ENCODE results near the gene PTBP3.
A peak's percentile ranks its signal among the peaks of the same experiment; 100 is the strongest.

The PTBP3 gene

DNA sequence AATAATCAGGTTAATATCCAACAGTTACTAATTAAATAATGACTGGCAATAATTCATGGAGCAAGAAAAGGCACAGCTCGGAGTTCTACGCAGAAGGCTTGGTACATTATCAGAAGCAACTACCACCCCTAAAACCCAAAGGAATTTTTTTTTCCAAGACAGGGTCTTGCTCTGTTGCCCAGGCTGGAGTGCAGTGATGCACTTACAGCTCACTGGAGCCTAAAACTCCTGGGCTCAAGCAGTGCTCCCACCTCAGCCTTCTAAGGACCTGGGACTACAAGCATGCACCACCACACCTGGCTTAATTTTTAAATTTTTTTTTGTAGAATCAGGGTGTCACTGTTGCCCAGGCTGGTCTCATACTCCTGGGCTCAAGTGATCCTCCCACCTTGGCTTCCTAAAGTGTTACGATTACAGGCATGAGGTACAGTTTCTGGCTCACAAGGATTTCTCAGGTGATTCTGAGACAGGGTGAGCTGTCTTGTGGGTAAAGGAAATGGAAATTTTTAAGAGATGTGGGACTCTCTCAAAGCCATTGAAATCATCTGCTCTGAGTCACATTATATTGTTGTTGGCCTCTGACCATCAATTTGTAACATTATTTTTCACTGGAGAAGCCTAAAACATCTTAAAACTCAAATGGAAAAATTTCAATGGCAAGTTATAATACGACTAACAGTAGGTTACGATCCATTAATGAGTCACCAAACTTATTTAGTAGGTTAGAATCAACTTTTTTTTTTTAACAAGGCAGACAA is 26.8 kb upstream of the PTBP3 start:
- no peak for DNase-seq

DNA sequence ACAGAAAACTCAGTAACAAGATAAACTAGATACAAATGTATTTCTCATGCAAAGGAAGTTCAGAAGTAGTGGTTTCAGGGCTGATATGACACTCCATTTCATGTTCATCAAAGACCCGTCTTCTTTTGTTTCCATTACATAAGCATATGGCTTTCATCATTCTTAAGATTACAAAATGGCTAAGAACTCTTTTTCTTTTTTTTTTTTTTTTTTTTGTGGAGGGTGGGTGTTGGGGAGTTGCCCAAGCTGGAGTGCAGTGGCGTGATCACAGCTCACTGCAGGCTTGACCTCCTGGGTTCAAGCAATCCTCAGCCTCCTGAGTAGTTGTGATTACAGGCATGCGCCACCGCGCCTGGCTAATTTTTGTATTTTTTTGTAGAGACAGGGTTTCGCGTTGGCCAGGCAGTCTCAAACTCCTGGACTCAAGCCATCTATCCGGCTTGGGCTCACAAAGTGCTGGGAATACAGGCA is 22.0 kb upstream of the PTBP3 start:
- no peak for DNase-seq

DNA sequence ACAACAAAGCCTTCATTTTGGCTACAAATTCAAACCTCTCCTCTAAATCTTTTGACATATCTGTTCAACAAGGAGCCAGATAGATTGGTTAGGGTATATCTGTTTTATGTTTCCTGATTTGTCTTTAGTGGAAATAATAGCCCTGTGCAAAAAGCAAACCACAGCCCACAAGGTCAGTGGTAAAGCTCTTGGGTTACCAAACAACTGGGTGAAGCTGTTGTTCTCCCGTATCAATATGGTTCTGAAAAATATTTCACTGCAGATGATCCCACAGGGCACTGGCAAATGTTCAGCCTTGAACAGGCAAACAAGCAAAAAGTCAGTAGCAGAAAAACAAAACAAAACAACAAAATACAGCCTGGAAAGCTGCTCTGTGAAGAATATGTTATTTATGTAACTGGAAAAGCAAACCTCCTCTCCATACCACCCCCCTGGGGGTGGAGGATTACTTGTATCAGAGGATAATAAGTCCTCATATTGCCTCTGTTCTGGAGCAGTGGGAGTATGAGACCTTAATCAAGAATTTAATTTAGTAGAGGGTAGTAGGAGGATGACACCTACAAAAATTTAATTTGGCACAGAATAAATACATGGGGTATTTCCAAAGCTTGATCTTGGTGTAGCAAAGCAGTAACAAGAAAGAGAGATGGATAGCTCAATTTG is 20.8 kb upstream of the PTBP3 start:
- no peak for DNase-seq

DNA sequence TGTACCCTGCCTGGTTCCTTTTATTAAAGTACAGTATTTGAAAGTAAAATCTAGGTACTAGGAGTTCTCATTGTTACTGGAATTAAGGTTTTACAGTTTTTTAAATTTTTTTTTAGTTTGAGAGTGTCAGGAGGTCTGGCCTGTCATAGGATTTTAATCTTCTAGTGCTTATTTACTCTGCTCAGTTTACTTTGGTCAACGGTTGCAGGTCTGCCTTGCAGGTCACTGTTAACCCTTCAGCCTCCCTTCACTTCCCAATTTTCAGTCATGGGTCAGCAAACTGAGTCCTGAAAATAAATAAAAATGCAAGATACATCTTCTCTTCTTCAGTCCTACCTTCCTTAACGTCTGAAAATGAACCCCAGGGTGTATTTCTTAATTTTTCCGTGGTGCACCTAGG is 18.8 kb upstream of the PTBP3 start:
- DNase-seq: no peak

DNA sequence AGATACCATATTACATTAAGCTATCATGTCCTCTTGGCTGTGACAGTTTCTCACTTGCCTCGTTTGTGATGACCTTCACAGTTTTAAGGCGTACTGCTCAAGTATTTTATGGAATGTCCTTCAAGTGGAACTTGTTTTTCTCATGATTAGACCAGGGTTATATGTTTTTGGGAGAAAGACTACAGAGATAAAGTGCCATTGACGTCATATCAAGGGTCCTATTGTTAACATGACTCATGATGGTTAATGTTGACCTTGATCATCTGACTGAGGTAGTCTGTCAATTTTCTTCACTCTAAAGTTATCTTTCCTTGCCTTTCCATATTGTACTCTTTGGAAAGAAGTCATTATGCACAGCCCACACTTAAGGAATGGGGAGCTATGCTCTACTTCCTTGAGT is 17.8 kb upstream of the PTBP3 start:
- no peak for DNase-seq

DNA sequence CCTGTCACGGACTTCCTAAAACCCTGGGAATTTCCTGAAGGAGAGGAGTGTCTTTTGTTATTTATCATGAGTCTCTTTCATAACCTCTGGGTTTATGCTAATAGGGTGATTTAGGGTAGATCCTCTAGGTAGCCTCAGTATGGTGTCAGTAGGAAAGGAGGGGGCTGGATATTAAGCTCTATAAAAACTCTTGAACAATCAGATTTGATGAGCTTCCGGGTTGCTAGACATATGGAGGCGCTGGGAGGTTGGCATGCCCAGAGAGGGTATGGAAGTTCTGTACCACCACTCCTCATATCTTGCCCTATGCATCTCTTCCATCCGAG is 15.6 kb upstream of the PTBP3 start:
- DNase-seq: no peak

DNA sequence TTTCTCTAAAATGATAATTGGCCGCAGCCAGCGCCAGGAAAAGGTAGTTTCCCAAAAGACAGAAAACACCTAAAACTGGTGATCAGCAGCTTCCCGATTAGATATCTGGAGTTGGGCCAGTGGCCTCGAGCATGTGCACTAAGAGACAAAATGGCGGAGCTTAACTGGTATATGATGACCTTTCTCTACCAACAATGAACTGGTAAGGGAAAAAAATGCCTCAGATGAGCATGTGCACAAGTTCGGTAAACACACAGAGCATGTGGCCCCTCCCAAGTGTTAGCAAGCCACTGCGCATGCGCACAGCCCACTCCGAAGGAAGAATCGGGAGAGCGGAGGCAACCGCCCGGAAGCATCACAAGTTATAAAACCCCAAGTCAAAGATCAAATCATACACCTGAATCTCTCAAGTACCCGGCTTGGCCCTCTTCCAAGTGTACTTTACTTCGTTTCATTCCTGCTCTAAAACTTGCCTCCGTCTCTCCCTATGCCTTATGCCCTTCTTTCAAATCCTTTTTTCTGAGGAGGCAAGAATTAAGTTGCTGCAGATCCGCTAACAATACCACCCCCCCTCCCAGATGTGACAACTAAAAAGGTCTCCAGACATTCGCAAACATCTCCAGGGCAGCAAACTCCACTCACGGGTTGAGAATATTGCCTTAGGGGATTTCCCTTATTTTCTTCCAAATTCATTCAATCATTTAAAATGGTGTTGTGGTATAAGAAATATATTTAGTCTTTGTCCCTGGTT is 15.0 kb upstream of the PTBP3 start:
- DNase-seq: peak; percentile 59

DNA sequence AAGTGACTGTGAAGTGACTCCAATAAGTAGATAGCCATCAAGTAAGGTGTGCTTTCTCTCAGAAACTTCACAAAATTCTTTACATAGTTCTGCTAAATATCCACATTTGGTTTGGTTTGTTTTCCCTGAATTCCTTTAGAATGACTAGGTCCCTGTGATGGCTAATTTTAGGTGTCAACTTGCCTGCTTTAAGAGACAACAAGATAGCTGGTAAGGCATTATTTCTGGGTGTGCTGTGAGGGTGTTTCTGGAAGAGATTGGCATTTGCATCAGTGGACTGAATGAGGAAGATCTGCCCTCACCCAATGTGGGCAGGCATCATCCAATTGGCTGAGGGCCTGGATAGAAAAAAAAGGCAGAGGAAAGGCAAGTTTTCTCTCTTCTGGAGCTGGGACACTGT is 8.3 kb upstream of the PTBP3 start:
- no peak for DNase-seq

DNA sequence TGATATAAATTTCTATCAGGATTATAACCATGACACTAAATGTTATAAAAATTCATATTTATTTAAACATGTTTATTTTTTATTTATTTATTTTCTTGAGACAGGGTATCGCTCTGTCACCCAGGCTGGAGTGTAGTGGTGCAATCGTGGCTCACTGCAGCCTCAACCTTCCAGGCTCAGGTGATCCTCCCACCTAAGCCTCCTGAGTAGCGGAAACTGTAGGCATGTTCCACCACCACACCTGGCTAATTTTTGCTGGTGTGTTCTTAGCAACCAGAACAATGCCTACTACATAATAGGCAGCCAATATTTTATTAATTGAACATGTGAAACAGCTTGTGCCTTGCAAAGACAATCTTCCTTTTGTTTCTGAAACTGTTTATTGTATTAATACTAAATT is 6.5 kb upstream of the PTBP3 start:
- DNase-seq: no peak

DNA sequence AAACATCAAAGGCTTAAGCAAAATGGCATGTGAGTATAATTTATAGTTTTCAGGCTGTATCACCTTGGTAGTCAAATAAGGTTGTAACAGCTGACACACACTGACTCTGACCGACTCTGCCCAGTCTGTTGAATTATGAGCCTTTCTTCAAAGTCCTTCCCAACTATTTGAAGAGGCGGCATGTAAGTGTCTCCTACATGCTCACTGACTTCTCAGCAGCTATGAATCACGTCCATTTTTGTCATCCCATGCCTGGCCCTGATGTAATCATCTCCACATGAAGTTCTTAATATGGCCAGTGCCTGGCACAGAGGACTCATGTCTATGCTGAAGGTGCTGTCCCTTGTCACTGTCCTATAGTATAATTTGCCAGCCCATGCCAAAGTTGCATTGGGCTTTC is 5.1 kb upstream of the PTBP3 start:
- no peak for DNase-seq

DNA sequence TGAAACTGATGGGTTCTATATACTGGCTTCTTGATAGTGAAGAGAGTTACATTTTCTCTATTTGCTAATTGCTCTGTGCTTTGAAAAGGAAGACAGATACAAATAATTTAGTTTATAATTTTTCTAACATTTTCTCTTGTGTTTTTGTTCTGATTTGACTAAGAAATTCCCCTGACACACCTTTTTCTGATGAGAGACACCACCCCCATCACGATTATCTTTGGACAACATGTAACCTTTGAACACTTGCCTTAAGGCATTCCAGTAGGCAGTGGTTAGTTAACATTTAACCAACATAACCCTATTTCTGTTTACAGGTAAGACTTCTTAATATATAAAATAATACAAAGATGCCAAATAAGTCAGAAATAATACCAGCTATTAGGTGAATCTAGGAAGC is 4.1 kb upstream of the PTBP3 start:
- no peak for DNase-seq

DNA sequence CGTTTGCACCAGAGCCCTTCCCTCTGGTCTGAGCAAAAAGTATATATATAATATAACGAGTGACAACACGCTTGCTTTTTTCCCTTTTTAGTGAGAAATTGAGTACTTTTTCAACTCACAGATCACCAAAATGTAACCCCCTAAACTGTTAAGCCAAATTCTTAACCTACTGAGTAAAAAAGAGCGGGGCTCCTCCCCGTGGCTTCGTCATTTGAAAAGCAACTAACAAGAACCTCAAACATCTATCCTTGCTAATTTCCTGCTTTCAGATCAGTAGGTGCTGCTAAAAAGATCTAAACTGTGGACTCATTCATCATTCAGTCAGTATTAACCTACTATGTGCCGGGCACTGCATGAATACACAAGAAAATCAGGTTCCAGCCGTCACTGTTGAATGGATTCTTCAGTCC is 1.0 kb upstream of the PTBP3 start:
- peak; percentile 13 for DNase-seq

DNA sequence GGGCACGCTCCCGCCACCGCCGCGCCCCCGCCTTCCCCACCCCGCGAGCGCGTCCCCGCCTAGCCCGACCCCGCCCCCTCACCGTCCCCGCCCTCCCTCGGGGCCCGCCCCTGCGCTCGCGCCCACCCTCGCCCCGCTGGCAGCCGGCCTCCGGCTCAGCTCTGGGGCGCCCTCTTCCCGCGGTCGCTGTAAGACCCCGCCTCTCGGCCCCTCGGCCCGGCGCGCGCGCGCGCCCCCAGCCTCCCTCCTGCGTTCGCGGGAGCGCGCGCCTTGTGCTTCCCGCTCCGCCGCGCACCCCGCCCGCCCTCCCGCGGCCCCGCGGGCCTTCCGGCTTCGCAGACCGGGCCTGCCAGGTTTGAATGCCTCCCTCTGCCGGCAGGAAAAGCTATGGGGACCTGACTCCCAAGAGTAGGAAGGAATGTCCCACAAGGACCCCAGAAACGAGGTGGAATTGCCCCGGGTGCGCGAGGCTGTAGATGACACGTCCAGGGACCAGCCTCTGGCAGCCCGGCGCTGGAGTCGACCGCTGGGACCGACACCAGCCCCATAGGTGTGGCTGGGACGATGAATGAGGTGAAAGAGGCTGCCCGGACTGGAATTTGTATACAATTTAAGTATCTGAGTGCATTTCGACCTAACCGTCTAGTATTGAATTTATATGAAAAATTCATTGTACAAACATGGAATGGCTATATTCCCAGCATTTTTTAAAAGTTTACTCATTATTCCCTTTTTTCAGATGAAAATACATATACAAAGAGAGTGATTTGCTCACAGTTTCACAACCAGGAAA is 416 bp upstream of the PTBP3 start:
- DNase-seq: peak; percentile 90

DNA sequence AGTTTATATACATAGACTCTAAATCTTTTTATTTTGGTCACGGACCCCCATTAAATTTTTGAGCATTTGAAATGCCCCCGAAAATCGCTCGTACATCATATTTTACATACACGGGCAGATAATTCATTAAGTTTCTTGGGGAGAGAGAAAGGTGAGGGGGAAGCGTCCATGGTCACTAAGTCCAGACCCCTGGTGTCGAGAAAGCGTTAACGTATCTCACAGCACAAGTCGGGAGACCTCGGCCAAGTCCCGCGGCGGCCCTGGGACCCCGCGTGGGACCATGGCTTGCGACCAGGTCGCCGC is 794 bp downstream of the PTBP3 start:
- no peak for DNase-seq

DNA sequence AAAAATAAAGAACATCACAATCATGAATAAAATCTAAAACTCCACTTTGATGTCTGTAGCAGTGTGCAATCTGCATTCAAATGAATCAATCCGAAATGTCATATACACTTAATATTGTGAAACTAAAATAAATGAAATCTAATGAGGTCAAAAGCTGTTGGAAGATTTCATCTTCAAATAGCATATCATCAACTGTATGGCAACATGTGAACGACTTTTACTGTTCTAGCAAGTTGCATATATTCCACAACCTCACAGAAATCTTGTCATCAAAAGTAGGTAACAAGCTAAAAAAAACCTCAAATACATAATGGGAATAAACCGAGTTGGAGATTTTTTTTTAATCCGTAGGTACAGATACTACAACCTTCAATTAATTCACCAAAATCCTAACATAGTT is 1.2 kb downstream of the PTBP3 start:
- DNase-seq: no peak

DNA sequence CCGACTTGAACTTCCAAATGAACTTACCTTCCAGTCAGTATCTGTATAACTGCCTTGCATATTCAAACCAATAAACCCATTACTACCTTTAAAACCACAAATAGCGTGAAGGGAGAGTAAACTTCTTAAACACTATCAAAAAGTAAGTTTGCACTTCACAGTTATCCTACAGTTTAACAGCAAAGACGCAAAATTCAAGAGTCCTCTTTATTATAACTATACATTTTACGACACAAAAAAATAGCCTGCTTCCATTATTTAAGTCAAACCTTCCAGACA is 1.8 kb downstream of the PTBP3 start:
- no peak for DNase-seq

DNA sequence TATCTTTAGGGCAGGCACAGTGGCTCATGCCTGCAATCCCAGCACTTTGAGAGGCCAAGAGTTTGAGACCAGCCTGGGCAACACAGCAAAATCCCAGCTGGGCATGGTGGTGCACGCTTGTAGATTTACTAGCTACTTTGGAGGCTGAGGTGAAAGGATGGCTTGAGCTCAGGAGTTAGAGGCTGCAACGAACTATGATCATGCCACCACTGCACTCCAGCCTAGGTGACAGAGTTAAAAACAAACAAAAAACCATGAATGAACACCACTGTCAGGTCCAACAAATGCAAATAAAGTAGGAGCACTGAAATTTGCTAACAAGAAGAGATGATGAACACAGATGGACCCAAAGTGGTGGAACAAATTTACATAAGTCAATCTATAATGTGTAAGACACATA is 4.9 kb downstream of the PTBP3 start:
- no peak for DNase-seq

DNA sequence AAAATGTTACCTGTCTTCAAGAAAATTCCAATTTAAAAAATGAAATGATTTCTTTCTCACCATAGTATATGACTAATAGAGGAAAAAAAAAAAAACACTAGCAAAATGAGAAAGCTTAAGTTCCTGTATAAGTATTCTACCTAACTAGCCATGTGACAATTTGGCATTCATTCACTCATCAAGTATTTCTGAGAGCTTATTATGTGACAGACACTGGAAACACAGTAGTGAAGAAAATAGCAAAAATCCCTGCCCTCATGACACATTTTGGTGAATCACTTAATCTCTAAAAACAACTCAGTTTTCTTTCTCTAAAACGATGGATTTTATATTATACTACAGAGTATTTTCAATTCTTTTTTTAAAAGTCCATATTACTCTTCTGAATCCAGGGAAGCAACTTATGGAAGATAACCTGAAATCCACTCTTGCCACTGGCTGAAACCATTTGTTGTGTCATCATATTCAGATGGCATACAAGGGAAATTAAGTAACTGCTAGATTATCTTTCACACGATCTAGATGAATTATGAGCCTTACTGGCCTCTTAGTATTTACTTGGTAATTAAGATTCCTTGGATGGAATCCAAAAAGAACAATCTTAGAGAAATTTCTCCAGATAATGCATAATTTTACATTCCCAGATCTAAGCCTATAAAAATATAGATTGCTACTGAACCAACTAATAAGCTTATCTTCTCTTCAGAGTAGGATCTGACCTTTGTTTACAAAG is 5.5 kb downstream of the PTBP3 start:
- DNase-seq: no peak

DNA sequence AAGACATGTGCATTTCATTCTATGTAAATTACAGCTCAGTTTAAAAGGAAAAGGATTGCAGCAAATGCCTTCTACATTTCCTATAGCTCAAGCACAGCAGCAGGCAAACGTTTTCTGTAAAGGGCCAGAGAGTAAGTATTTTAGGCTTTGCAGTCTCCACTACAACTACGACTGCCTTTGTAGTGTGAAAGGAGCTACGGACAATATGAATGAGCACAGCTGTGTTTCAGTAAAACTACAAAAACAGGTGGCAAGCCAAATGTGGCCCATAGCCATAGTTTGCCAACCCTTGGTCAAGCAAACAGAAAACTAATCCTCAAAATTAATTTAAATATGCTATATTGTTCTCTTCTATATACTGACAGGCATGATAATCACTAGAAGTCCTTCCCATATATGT is 7.2 kb downstream of the PTBP3 start:
- DNase-seq: no peak

DNA sequence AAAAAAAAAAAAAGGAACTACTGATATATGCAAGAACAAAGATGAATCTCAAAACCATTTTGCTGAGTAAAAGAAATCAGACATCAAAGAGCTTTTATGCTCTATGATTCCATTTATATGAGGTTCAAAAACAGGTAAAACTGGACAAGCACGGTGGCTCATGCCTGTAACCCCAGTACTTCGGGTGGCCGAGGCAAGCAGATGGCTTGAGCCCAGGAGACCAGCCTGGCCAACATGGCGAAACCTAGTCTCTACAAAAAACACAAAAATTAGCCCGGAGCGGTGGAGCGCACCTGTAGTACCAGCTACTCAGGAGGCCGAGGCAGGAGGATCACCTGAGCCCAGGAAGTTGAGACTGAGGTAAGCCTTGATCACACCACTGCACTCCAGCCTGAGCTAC is 7.8 kb downstream of the PTBP3 start:
- no peak for DNase-seq

DNA sequence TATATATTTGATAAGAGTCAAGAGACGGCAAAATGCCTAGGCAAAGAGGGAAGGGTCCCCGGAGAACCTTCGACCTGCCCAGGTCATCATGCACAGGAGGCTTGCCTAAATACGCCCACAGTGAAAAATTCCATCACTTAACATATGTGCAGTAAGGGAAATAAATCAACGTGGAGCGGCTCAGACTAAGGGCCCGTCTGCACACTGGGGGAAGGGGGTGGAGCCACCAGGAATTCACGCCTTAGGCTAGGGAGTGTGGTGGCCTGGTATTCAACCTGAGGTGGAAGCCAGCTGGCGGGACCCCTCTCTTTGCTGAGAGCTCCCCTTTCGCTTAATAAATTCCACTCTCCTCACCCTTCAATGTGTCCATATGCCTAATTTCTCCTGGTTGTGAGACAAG is 8.3 kb downstream of the PTBP3 start:
- no peak for DNase-seq

DNA sequence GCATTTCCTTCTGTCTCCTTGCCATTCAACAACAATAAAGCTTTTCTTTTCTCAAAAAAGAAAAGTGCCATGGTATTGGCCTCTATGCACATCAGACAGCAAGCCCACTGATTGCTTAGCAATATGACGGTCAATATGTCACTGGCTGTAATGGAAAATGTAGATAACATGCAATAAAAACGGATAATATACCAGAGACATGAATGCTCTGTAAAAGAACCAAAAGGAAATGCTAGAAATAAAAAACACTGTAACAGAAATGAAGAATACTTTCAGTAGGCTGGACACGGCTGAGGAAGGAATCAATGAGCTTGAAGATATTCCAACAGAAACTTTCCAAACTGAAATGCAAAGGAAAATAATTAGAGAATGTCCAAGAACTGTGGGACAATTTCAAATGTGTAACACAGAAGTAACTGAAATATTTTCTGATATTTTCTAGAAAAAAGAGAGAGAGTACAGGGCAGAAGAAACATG is 10.0 kb downstream of the PTBP3 start:
- no peak for DNase-seq

Measured in effector CD8-positive, alpha-beta T cell (primary cell).